Stimulated activated CD4-positive, alpha-beta T cell treated with anti-CD3 and anti-CD28 coated beads, Interleukin-4, amount 100 ng/mL, for 48 hours (primary cell): ENCODE data around the gene ZSWIM8.
"Not testable (repeated sequence)": the region's sequence is repeated elsewhere in the genome, so short reads cannot be mapped to it uniquely, and the experiment has no call there.

Experiments
- DNase-seq, 2 donors: peaks; one replicate each; pipeline ENCODE4 v3.0.0-alpha.2; 2020; ENCODE audit warnings: low read depth in 2 of 2

Gene ZSWIM8, protein sequence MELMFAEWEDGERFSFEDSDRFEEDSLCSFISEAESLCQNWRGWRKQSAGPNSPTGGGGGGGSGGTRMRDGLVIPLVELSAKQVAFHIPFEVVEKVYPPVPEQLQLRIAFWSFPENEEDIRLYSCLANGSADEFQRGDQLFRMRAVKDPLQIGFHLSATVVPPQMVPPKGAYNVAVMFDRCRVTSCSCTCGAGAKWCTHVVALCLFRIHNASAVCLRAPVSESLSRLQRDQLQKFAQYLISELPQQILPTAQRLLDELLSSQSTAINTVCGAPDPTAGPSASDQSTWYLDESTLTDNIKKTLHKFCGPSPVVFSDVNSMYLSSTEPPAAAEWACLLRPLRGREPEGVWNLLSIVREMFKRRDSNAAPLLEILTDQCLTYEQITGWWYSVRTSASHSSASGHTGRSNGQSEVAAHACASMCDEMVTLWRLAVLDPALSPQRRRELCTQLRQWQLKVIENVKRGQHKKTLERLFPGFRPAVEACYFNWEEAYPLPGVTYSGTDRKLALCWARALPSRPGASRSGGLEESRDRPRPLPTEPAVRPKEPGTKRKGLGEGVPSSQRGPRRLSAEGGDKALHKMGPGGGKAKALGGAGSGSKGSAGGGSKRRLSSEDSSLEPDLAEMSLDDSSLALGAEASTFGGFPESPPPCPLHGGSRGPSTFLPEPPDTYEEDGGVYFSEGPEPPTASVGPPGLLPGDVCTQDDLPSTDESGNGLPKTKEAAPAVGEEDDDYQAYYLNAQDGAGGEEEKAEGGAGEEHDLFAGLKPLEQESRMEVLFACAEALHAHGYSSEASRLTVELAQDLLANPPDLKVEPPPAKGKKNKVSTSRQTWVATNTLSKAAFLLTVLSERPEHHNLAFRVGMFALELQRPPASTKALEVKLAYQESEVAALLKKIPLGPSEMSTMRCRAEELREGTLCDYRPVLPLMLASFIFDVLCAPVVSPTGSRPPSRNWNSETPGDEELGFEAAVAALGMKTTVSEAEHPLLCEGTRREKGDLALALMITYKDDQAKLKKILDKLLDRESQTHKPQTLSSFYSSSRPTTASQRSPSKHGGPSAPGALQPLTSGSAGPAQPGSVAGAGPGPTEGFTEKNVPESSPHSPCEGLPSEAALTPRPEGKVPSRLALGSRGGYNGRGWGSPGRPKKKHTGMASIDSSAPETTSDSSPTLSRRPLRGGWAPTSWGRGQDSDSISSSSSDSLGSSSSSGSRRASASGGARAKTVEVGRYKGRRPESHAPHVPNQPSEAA (N-terminal part only)

DNA sequence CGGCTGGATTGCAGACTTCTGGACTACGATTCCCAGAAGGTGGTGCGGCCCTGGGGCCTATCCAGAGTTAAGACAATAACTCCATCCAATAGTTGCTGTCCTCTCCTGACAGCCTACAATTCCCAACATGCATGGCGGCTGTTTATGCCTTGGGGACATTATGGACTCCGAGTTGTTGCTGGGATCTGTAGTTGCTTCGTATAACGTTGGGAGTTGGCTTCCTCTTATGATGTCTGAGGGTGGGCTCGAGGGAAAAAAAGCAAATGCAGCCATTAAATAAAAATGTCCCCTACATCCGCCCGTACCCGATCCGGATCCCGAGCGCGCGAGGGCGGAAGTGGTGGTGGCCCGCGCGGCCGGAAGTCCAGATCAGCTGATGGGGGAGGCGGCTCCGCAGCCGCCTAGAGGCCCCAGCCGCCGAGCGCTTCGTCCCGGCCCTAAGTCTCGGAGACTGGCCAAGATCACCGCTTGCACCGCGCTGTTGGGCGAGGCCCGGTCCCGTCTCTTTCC, at the start of gene ZSWIM8:
TSS of gene ZSWIM8 (plus strand) at position 396 of the 510 bp plus-strand sequence. CDS start 273 bp downstream, outside the sequence.
- DNase-seq, result peak; percentile 73 to 79

DNA sequence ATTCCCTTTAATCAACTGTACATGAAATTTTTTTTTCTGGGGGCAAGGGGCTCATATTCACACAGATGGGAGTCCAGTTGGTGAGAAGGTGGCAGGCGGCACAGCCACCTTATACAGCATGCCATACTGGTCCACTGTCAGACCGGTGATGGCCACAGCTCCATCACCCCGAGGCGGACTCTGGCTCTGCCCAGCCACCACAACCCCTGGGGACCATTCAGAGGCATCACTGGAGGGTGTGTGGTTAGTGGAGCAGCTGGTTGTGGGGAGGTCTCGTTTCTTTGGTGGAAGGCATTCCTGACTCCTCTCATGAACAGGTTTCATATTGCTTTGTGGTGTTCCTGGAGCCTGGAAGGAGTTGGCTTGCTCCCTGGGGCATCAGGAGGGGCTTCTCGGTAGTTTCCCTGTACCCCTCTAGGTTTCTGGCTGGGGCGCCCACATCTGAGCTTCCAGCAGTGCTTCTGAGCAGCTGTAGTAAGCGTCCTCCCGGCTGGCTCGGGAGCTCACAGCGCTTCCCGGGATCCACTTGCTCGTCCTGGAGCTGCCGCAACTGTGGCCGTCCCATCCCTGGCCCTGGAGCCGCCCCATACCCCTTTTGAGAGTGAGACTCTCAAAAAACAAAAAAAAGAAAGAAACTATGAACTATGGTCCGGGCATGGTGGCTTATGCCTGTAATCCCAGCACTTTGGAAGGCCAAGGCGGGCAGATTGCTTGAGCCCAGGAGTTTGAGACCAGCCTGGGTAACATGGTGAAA, 44.7 kb upstream of the ZSWIM8 start:
- not testable (repeated sequence) for DNase-seq

DNA sequence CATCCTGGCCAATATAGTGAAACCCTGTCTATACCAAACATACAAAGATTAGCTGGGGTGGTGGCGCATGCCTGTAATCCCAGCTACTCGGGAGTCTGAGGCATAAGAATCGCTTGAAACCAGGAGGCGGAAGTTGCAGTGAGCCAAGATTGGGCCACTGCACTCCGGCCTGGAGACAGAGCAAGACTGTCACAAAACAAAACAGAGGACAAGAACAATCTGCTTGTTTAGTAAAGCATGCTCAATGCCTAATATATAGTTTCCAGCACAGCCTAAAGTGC, 43.0 kb upstream of the ZSWIM8 start:
- DNase-seq, result no peak

DNA sequence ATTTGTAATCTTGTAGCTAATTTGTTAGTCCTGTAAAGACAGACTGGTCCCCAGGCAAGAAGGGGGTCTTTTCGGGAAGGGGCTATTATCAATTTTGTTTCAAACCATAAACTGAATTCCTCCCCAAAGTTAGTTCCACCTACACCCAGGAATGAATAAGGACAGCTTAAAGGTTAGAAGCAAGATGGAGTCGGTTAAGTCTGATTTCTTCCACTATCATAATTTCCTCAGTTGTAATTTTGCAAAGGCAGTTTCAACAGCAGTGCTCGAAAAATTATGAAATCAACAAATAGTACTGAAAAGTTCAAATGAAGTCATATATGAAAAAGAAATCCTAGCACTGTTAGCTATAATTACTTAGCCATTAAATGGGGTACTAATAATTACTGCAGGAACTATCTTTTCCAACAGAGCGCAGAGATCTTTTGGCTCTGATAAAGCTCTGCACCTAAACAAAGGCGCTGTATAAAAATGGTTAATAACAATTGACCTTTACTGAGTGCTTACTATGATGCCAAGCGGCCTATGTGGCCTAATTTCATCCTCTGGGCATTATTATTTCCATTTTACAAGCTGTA, 42.0 kb upstream of the ZSWIM8 start:
- no peak for DNase-seq

DNA sequence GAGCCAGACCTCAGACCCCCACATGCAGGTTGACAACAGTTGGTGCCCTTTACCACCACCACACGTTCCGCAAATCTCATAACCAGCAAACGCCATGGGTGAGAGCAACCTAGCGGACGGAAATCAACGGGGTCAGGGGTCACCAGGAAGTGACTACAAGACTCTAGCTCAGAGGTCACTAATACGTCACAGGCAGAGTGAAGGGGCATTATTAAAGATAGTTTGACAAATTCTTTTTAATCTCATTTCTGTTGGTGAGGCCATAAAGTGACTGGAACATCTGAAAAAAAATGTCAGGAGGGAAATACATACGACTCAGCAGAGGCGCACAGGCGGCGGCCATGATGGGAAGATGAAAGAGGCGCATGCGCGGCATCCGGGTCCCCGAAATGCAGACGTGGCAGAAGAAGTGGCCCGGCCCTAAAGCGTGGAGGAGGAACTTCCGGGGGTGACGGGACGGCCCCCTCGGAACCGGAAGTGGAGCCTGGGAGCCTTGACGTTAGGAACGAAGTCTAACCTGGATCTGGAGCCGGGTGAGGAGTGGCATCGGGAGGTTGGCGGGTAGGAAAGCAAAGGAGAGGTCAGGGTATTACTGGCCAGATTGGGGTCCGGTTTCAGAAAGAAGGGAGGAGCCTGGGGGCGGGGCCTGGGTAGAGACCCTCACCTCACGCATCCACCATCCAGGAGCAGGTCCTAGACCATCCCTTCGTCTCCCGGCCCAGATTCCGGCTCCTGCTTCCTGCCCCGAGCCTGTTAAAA, 41.3 kb upstream of the ZSWIM8 start, which contains the start of gene SEC24C:
TSS of gene SEC24C (plus strand) at position 468 of the 759 bp plus-strand sequence. CDS start 2,461 bp downstream, outside the sequence.
- DNase-seq, result peak; percentile 90 to 93

DNA sequence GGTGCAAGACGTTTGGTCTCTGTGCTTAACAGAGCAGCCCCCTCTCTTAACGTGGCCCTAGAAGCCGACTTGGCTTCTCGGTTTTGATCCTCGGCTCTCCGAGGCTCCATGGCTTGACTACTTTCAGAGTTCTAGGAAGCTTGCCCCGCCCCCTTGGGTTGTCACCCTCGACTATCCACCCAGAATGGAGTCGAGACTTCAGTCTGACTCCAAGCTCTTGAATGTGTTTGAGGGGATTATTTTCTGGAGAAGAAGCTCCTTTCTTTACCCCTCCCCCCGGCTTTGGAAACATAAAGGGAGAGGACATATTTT, 40.8 kb upstream of the ZSWIM8 start:
- DNase-seq, result peak; percentile 52 to 61

DNA sequence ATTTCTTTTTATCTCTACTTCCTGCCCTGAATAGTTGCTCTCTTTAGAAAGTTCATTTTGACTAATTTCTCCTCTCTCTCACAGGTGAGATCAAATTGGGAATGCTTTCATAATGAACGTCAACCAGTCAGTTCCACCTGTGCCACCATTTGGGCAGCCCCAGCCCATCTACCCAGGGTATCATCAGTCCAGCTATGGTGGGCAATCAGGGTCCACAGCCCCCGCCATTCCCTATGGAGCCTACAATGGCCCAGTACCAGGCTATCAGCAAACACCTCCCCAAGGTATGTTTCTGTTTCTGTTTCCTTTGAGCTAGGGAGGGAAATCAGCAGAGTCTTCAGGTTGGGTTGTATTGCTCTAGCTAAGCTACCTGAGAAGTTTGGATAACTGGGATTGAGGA, 38.7 kb upstream of the ZSWIM8 start:
- DNase-seq, result no peak

DNA sequence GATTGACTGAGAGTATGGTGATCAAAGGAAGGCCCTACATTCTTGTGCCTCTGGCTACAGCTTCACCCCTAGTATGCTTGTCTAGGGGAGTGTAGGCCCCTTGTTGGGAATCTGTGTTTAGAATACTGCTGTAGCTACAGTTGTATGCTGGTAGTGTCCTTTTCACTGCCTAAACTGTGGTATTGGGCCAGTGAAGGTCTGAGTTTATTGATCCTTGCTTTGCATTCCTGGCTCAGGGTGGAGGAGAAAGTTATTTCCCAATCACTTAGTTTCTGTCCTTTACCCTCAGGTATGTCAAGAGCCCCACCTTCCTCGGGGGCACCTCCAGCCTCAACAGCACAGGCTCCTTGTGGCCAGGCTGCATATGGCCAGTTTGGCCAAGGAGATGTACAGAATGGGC, 34.6 kb upstream of the ZSWIM8 start:
- no peak for DNase-seq

DNA sequence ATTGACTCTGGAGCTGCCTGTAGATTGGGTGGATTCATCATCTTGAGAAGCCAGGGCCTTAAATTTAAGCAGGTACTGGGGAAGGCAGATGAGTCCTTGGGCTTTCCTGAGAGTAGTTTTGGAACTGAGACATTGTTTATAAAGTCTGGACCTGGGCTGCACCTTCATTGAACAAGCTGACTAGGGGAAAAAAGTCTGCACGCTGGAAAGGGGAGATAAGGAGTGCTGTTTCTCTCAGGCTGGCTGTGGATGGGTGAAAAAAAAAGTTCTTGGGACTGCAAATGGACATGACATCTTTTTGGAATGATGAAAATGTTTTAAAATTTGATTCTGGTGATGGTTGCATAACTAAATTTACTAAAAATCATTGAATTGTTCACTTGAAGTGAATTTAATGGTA, 29.2 kb upstream of the ZSWIM8 start:
- no peak for DNase-seq

DNA sequence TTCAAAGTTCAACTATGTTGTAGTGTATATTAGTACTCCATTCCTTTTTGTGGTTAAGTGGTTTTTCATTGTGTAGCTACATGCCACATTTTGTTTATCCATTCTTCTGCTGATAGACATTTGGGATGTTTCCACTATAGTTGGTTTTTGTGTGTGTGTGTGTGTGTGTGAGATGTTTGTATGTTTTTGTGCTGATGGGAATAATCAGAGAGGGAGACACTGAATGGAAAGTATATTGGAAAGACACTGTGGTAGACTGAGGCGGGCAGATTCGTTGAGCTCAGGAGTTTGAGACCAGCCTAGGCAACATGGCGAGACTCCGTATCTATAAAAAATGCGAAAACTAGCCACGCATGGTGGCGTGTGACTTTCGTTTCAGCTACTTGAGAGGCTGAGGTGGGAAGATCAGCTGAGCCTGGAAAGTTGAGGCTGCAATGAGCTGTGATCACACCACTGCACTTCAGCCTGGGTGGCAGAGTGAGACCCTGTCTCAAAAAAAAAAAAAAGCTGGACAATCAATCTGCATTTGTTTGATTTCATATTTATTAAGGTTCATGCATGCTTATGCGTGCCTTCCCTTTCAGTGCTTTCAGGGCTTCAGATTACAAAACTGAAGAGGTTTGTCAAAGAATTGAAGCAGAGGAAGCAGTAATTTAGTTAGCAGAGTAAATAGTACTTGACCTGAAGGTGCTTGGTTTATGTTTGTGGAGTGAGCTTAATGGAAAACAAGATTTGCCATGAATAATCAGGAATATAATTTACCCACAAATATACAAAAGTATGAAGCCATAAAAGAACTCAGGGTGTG, 26.5 kb upstream of the ZSWIM8 start:
- no peak for DNase-seq

DNA sequence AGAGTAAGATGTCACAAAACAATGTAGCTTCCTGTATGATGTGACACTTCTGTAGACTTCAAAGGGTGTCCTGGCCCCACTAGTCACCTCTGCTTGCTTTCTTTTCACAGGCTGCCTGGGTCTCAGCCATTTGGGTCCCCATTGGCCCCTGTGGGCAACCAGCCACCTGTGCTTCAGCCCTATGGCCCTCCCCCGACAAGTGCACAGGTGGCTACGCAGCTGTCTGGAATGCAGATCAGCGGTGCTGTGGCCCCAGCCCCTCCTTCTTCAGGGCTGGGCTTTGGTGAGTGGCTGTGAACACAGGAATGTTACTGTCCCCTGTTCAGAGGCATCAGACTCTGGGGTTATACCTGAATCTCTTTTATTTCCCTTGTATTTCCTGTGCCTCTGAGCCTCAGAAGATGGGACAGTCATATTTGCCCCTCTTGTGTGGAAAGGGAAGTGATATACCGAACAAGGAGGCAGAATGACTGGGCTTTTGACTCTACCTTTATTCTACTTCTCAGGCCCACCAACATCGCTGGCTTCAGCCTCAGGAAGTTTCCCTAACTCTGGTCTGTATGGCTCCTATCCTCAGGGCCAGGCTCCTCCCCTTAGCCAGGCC, 25.8 kb upstream of the ZSWIM8 start:
- DNase-seq, result no peak

DNA sequence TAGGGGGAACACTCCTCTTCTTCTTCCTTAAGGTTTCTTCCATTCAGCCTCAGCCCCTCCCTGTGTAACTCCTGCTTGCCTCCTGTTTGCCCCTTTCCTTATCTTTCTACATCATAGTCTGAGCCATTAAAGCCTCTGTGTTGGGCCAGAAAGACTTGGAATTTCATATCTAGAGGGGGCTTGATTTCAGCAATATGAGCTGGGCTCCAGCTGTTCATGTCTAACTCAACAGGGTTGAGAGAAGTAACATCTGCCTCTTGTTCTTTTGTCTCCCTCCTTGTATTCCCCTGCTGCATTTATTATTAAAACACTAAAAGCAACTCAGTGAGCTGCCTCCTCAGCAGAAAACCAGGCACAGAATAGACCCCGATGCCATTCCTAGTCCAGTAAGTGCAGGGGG, 23.6 kb upstream of the ZSWIM8 start:
- DNase-seq, result no peak

DNA sequence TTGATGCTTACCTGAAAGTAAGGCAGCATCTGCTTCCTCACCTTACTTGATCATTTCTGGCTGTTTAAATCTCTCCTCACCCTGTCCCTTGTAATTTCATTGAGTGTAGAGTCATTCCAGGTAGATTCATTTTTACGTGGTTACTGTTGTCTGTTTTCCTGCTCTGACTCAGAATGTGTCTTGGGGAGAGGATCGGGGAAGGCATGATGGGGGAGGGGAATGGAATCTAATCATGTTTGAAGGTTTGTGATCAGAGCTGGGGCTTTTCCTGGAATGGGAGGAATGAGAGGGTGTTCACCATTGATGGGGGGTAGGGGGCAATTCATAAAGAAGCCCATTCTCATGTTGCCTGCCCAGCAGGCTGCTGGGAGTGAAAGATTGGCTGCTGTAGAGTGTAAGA, 22.5 kb upstream of the ZSWIM8 start:
- no peak for DNase-seq

DNA sequence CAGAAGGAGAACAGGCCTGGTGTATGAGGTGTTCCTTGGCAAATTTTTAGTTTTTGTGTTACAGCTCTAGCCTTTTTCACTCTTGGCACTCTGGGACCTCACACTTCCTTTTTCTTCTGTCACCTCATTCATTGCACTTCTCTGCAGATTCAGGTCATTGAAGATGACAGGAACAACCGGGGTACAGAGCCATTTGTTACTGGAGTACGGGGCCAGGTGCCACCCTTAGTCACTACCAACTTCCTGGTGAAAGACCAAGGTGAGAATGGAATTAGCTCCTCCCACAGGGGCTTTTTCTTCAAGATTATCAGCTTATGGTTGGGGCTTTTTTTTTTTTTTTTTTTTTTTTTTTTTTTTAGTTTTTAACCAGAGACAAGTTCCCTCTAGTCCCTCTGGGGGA, 22.1 kb upstream of the ZSWIM8 start:
- DNase-seq, result no peak

DNA sequence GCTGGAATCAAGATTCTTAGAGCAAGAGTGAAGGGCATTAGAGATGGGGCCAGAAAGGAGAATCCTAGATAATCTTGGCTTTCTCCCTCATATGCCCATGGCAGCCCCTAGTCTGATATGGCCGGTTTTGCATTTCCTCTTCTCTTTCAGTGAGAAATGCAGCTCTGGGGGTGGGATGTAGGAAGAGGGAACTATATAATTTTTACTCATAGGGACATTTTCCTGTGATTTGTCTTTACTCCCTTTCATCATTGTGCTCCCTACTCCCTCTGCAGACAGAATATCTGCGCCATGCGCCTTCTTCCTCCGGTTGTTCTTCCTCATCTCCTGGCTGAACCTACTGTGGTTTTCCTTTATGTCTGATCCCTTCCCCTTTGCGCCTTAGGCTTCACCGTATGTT, 20.3 kb upstream of the ZSWIM8 start:
- no peak for DNase-seq

DNA sequence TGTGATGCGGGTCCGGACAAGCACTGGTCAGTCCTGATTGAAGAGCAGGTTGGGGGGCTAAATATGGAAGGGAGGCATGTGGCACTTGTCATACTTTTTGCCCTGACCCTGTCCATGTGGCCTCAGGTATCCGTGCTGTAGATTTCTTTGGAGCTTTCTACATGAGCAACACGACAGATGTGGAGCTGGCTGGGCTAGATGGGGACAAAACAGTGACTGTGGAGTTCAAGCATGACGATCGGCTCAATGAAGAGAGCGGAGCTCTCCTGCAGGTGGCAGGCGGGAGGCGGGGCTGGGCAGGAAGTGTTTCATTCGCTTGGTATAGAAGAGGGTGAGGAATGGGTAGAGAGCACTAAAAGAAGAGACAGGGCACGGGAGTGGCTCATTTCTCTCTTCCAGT, 16.5 kb upstream of the ZSWIM8 start:
- DNase-seq, result peak in 1 of 2 donors; percentile 39

DNA sequence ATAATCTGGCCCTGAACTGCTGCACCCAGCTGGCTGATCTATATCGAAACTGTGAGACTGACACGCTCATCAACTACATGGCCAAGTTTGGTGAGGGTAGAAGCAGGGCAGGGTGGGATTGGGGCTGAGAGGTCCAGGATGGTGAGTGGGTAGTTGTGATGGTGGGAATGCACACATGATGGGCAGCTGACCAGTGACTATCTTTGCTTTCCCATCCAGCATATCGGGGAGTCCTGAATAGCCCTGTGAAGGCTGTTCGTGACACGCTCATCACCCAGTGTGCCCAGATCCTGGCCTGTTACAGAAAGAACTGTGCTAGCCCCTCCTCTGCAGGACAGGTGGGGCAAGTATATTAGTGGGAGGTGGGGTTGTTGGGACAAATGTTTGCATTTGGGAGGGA, 16.0 kb upstream of the ZSWIM8 start:
- no peak for DNase-seq

DNA sequence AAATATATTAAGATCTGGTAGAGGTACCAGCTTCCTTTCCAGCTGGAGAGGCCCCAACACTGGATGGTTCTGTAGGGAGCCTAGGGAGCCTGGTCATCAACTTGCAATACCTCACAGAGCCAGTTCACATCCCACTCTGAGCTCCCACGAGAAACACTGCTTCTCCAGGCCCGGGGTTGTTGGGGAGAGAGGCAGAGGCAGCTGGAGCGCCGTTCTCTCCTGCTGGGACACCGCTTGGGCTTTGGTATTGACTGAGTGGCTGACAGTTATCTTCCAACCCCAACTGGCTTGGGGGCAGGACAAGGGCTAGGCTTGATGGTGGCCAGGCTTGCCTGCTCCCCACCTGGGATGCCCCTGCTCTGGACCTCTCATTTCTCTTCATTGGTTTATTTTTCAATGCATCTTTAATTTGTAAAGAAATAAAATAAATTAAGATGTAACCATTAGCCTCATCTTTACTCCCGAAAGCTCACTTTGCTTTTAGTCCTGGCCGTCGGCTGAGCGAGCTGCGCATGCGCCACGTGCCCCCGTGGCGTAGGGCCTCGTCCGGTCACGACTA, 13.6 kb upstream of the ZSWIM8 start:
- peak in 1 of 2 donors; percentile 65 for DNase-seq
